ENCODE data around the gene GGN. TPM values are rescaled to one million over a fixed set of nuclear protein-coding genes. Genes with fewer than 3 reads are reported as not detected.

The GGN gene
- total RNA-seq, 1 experiment from 2014 or later = 1.5 TPM

DNA sequence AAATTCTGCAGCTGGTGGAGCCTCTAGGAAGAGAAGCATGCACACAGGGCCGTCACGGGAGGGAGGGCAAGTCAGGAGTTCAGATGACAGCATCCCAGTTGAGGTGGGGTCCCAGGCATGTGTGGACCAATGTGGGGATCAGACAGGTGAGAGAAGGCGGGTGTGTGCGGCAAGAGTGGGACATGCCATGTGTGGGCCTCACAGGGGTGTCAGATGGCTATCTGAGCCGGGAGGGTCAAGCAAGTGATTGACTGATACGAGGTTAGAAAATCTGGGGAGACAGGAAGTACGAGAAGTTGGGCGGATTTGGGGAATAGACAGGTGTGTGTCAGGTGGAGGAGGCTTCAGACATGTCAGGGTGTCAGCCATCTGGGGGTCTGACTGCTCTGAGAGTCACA, 29.3 kb upstream of the GGN start:
- H3K9ac ChIP-seq (ENCODE audit: extremely low read depth, insufficient read length, low read length) = no peak overlapping the region
- no peaks in the 10 kb centered on the region for H4K20me1 ChIP-seq (ENCODE audit: control insufficient read depth, insufficient read depth, insufficient read length)

More for the DNA sequence above, 29.3 kb upstream of the GGN start:
- Histone ChIP-seq H3K18ac (ENCODE audit: insufficient read length, low read depth, low read length) (no peak overlapping the region), H2BK120ac (ENCODE audit: low read depth, low read length, poor library complexity, severe bottlenecking) (no peak overlapping the region), H3K14ac (ENCODE audit: insufficient read depth, low read length) (no peak overlapping the region), H3K27me3 (ENCODE audit: insufficient read depth, low read length) (no peaks in the 10 kb centered on the region), H3K4ac (ENCODE audit: low read depth, low read length) (no peak overlapping the region), H3K56ac (ENCODE audit: insufficient read length, low read depth, low read length) (no peak overlapping the region), H2BK12ac (ENCODE audit: insufficient read length, low read depth, low read length) (no peak overlapping the region), H2AFZ (ENCODE audit: low read length) (no peak overlapping the region), H3K23me2 (ENCODE audit: insufficient read length, low read depth, low read length, poor library complexity, severe bottlenecking) (peaks cover 14% of the 10 kb centered on the region), H4K91ac (ENCODE audit: insufficient read length, low read depth, low read length) (no peak overlapping the region), H4K8ac (replicated peaks; ENCODE audit: insufficient read length, low read depth, low read length) (no peak overlapping the region), H3K79me1 (ENCODE audit: insufficient read depth, low read depth, low read length, poor library complexity, severe bottlenecking) (no peaks in the 10 kb centered on the region), H3K9me3 (ENCODE audit: control insufficient read depth, low read depth, low read length) (no peaks in the 10 kb centered on the region), H2BK5ac (ENCODE audit: insufficient read length, low read length) (no peak overlapping the region), H3K23ac (ENCODE audit: insufficient read length, low read depth, low read length) (no peak overlapping the region), H3T11ph (ENCODE audit: low read length) (no peak overlapping the region), H4K5ac (ENCODE audit: insufficient read length, low read depth, low read length) (no peak overlapping the region), H2BK15ac (ENCODE audit: low read depth, low read length) (no peak overlapping the region), H3K4me1 (ENCODE audit: insufficient read depth, low read length) (no peaks in the 10 kb centered on the region), H3K4me2 (ENCODE audit: insufficient read depth, insufficient read length, low read length) (peak overlapping the region; percentile 45), H2AK5ac (ENCODE audit: insufficient read length, low read length) (no peak overlapping the region), H3K27ac (ENCODE audit: insufficient read length, low read depth, low read length) (no peak overlapping the region), H2BK20ac (ENCODE audit: low read depth, low read length, poor library complexity, severe bottlenecking) (no peak overlapping the region), H3K79me2 (ENCODE audit: insufficient read depth, low read length) (no peaks in the 10 kb centered on the region)
- Mint-ChIP-seq H3K4me1 (peaks cover 12 to 14% of the 10 kb centered on the region in 2 experiments), H3K36me3 (ENCODE audit: insufficient read depth in 1 of 3, low read depth in 3 of 3) (no peaks in the 10 kb centered on the region), H3K27me3 (ENCODE audit: low read depth) (peaks cover 29% of the 10 kb centered on the region), H3K9me3 (no peaks in the 10 kb centered on the region), H3K4me3 (peak overlapping the region; percentile 84), H3K27ac (peak overlapping the region in 2 of 3 experiments; percentile 10 to 56; a peak in 1 of 7 replicates)
- DNase-seq = no peak
- no CpG with 5 or more reads among the region's 8 CpGs for WGBS (ENCODE audit: extremely low coverage, insufficient read length, low lambda C conversion rate)
- TF ChIP-seq, protein P1, sequence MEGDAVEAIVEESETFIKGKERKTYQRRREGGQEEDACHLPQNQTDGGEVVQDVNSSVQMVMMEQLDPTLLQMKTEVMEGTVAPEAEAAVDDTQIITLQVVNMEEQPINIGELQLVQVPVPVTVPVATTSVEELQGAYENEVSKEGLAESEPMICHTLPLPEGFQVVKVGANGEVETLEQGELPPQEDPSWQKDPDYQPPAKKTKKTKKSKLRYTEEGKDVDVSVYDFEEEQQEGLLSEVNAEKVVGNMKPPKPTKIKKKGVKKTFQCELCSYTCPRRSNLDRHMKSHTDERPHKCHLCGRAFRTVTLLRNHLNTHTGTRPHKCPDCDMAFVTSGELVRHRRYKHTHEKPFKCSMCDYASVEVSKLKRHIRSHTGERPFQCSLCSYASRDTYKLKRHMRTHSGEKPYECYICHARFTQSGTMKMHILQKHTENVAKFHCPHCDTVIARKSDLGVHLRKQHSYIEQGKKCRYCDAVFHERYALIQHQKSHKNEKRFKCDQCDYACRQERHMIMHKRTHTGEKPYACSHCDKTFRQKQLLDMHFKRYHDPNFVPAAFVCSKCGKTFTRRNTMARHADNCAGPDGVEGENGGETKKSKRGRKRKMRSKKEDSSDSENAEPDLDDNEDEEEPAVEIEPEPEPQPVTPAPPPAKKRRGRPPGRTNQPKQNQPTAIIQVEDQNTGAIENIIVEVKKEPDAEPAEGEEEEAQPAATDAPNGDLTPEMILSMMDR (conservative IDR thresholded peaks at IDR 0.05) = no peak

All from H9 (cell line).